Lower leg skin (tissue), 3 donors: ENCODE results near the gene CRKL.
"Not testable (repeated sequence)": the region's sequence is repeated elsewhere in the genome, so short reads cannot be mapped to it uniquely, and the experiment has no call there.

Experiments
- POLR2A ChIP-seq, 2 donors: fragments of 450-650 bp; IDR thresholded peaks; one replicate each; pipeline ENCODE4 v1.6.1; 2016 to 2017; ENCODE audit warnings: antibody characterized with exemption in 2 of 2, mild to moderate bottlenecking in 1 of 2, moderate library complexity in 1 of 2
- TF ChIP-seq, protein P1 (sequence below), 3 donors: fragments of 450-650 bp; IDR thresholded peaks; one replicate each; pipeline ENCODE4 v1.5.1; 2016; ENCODE audit warnings: antibody characterized with exemption in 3 of 3, mild to moderate bottlenecking in 3 of 3, moderate library complexity in 2 of 3

DNA sequence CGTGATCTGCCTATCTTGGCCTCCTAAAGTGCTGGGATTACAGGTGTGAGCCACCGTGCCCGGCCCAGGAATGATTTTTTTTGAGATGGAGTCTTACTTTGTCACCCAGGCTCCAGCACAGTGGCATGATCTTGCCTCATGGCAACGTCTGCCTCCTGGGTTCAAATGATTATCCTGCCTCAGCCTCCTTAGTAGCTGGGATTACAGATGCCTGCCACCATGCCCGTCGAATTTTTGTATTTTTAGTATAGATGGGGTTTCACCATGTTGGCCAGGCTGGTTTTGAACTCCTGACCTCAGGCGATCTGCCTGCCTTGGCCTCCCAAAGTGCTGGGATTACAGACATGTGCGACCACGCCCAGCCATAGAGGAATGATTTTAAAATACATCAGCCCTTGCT lies 17.8 kb downstream of the CRKL start:
- TF ChIP-seq POLR2A (IDR thresholded peaks at IDR 0.05) = not testable (repeated sequence)
- TF ChIP-seq, protein P1, sequence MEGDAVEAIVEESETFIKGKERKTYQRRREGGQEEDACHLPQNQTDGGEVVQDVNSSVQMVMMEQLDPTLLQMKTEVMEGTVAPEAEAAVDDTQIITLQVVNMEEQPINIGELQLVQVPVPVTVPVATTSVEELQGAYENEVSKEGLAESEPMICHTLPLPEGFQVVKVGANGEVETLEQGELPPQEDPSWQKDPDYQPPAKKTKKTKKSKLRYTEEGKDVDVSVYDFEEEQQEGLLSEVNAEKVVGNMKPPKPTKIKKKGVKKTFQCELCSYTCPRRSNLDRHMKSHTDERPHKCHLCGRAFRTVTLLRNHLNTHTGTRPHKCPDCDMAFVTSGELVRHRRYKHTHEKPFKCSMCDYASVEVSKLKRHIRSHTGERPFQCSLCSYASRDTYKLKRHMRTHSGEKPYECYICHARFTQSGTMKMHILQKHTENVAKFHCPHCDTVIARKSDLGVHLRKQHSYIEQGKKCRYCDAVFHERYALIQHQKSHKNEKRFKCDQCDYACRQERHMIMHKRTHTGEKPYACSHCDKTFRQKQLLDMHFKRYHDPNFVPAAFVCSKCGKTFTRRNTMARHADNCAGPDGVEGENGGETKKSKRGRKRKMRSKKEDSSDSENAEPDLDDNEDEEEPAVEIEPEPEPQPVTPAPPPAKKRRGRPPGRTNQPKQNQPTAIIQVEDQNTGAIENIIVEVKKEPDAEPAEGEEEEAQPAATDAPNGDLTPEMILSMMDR (IDR thresholded peaks at IDR 0.05) = not testable (repeated sequence)
